IMR-90 (cell line): ENCODE data around the gene AGFG1.

Source experiments
- BHLHE40 ChIP-seq: fragments of 150-350 bp; IDR thresholded peaks from 2 replicates; pipeline ENCODE4 v1.6.1; 2016; ENCODE audit warnings: mild to moderate bottlenecking, low read depth, low read length
- CTCF ChIP-seq: conservative IDR thresholded peaks from 2 replicates; pipeline ENCODE4 v1.5.1; 2012; ENCODE audit warnings: mild to moderate bottlenecking, low read depth, low read length, improper control_type of control experiment
- ELK1 ChIP-seq: fragments of 150-350 bp; IDR thresholded peaks from 2 replicates; pipeline ENCODE4 v1.6.1; 2016; ENCODE audit warnings: low read depth, mild to moderate bottlenecking, low read length, moderate library complexity, borderline replicate concordance
- FOS ChIP-seq: fragments of 150-350 bp; IDR thresholded peaks from 2 replicates; pipeline ENCODE4 v1.6.1; 2016; ENCODE audit warnings: low read depth, low read length
- MXI1 ChIP-seq: IDR thresholded peaks from 2 replicates; pipeline ENCODE4 v1.6.1; 2012; ENCODE audit warnings: low read depth, mild to moderate bottlenecking, low read length, moderate library complexity, borderline replicate concordance
- POLR2A ChIP-seq: IDR thresholded peaks from 2 replicates; pipeline ENCODE4 v1.6.1; 2012; ENCODE audit warnings: mild to moderate bottlenecking, low read depth, low read length
- RAD21 ChIP-seq: IDR thresholded peaks from 2 replicates; pipeline ENCODE4 v1.6.1; 2012; ENCODE audit warnings: low read length, improper control_type of control experiment
- USF2 ChIP-seq: fragments of 150-350 bp; IDR thresholded peaks from 2 replicates; pipeline ENCODE4 v1.6.1; 2017; ENCODE audit warnings: mild to moderate bottlenecking, antibody characterized with exemption, low read length, low read depth

- TF ChIP-seq CTCF (no peak), POLR2A (no peak), ELK1 (no peak), USF2 (no peak), BHLHE40 (no peak), RAD21 (no peak), MXI1 (no peak), FOS (no peak)
Measured at GRCh38 chr2:227423656-227424499, 48.1 kb upstream of the AGFG1 start.
